K562 (cell line): Measurements from ENCODE around the gene BRICD5. TPM values are rescaled to one million over a fixed set of nuclear protein-coding genes. Genes with fewer than 3 reads are reported as not detected.

Experiments used
- ATAC-seq: fragments of 200-7000 bp; cut with Tn5 transposase; 3 replicates; pipeline ENCODE4 v1.9.1; 2020; ENCODE audit warnings: moderate library complexity
- BruUV-seq: library from RNA; stranded (reverse); fragments of 400-500 nt; replicated peaks from 2 replicates; lab custom pipeline; 2021; lab: Mats Ljungman, UMichigan
- CTCF ChIA-PET: fragments of 300-600 bp; formaldehyde crosslinking; extraction: SDS; loops from one replicate; lab custom pipeline; 2021; ENCODE audit warnings: low intra/inter-chr PET ratio; lab: Yijun Ruan, JAX
- POLR2A ChIA-PET: fragments of 300-600, 350-650 bp; sonication (Branson Sonifier 250); formaldehyde crosslinking; extraction: SDS; loops from one replicate; lab custom pipeline; 2021; ENCODE audit warnings: antibody characterized with exemption, inconsistent platforms; lab: Yijun Ruan, JAX
- DNase-seq, 4 experiments: peaks; one replicate each; pipeline versions ENCODE4 v3.0.0 to v3.0.0-alpha.2; 2011 to 2018; ENCODE audit warnings: low spot score in 3 of 4, mixed read lengths in 3 of 4; ENCODE audit errors: extremely low read depth in 1 of 4
- FAIRE-seq: peaks from 2 replicates; lab custom pipeline; 2011; peaks lifted over from hg19 to GRCh38; lab: Jason Lieb, UNC
- H2AFZ ChIP-seq: 2 replicates; pipeline ENCODE4 v1.6.0; 2011; ENCODE audit warnings: low read depth, low read length, control low read depth, inconsistent platforms
- H3K27ac ChIP-seq: fragments of 200-600 bp; 3 replicates; pipeline ENCODE4 v1.8.0; 2011; ENCODE audit warnings: low read depth, mild to moderate bottlenecking, control low read depth, inconsistent platforms, low read length, moderate library complexity, mixed read lengths; ENCODE audit errors: extremely low read depth
- H3K27me3 ChIP-seq, 2 experiments: fragments of 300-600 bp in 1 of 2; 2 replicates in 1 of 2; 3 replicates in 1 of 2; pipeline versions ENCODE4 v1.6.0 to v1.8.0; 2011; ENCODE audit warnings: inconsistent platforms in 2 of 2, low read length in 2 of 2, mild to moderate bottlenecking in 1 of 2, mixed read lengths in 1 of 2, moderate library complexity in 1 of 2; ENCODE audit not compliant: control insufficient read depth in 2 of 2, insufficient read depth in 2 of 2
- H3K36me3 ChIP-seq: fragments of 300-600 bp; 3 replicates; pipeline ENCODE4 v1.8.0; 2011; ENCODE audit warnings: mild to moderate bottlenecking, low read length, inconsistent platforms; ENCODE audit not compliant: control insufficient read depth, insufficient read depth
- H3K4me1 ChIP-seq, 2 experiments: fragments of 200-600 bp in 1 of 2; replicated peaks in 1 of 2; 2 replicates in 1 of 2; 3 replicates in 1 of 2; pipeline versions ENCODE4 v1.5.1 to v1.8.0; 2011; ENCODE audit warnings: inconsistent platforms in 2 of 2, low read length in 2 of 2, mild to moderate bottlenecking in 1 of 2, mixed read lengths in 1 of 2, moderate library complexity in 1 of 2; ENCODE audit not compliant: control insufficient read depth in 2 of 2, insufficient read depth in 2 of 2
- H3K4me2 ChIP-seq: 2 replicates; pipeline ENCODE4 v1.6.1; 2011; ENCODE audit warnings: low read length, control low read depth, inconsistent platforms, mixed read lengths; ENCODE audit not compliant: insufficient read depth
- H3K4me3 ChIP-seq: fragments of 200-600 bp; sonication (generic), shearing (Covaris generic); 2 replicates; pipeline ENCODE4 v1.5.1; 2016; ENCODE audit warnings: control low read depth, inconsistent platforms
- H3K79me2 ChIP-seq: fragments of 200-600 bp; 3 replicates; pipeline ENCODE4 v1.8.0; 2011; ENCODE audit warnings: low read length, inconsistent platforms; ENCODE audit not compliant: control insufficient read depth, insufficient read depth
- H3K9ac ChIP-seq, 2 experiments: 2 replicates each; pipeline versions ENCODE4 v1.6.0 to v1.6.1; 2011; ENCODE audit warnings: low read depth in 2 of 2, low read length in 2 of 2, control low read depth in 1 of 2, inconsistent platforms in 1 of 2, mild to moderate bottlenecking in 1 of 2, mixed read lengths in 1 of 2; ENCODE audit not compliant: insufficient read depth in 1 of 2
- H3K9me1 ChIP-seq: one replicate; pipeline ENCODE4 v1.6.0; 2011; ENCODE audit warnings: inconsistent platforms, mild to moderate bottlenecking, low read length, moderate library complexity; ENCODE audit not compliant: control insufficient read depth, insufficient read depth
- H3K9me3 ChIP-seq: replicated peaks from 2 replicates; pipeline ENCODE4 v1.5.1; 2011; ENCODE audit warnings: low read depth, low read length, inconsistent platforms; ENCODE audit not compliant: control insufficient read depth, insufficient read depth
- H4K20me1 ChIP-seq: replicated peaks from 2 replicates; pipeline ENCODE4 v1.6.1; 2011; ENCODE audit warnings: low read length, inconsistent platforms, mixed read lengths; ENCODE audit not compliant: control insufficient read depth, insufficient read depth
- CBX1 ChIP-seq: sonication (generic); IDR thresholded peaks from 2 replicates; pipeline ENCODE4 v1.6.1; 2016; ENCODE audit warnings: antibody characterized with exemption, low read depth, mild to moderate bottlenecking
- KAT7 ChIP-seq: sonication (generic); formaldehyde crosslinking; IDR thresholded peaks from 2 replicates; pipeline ENCODE4 v1.8.0; 2022; ENCODE audit warnings: missing genetic modification reagents, mild to moderate bottlenecking, borderline replicate concordance
- KAT8 ChIP-seq: fragments of 450-650 bp; IDR thresholded peaks from 2 replicates; pipeline ENCODE4 v1.6.1; 2016; ENCODE audit warnings: low read depth, mild to moderate bottlenecking
- KHSRP ChIP-seq: fragments of 450-650 bp; IDR thresholded peaks from 2 replicates; pipeline ENCODE4 v1.6.1; 2017
- MCM5 ChIP-seq: fragments of 450-650 bp; IDR thresholded peaks from 2 replicates; pipeline ENCODE4 v1.6.1; 2016; ENCODE audit warnings: low read depth
- NR2F6 ChIP-seq: fragments of 450-650 bp; formaldehyde crosslinking; IDR thresholded peaks from 2 replicates; pipeline ENCODE4 v1.4.0; 2020; ENCODE audit warnings: mild to moderate bottlenecking
- PML ChIP-seq: IDR thresholded peaks from 2 replicates; pipeline ENCODE4 v1.6.1; 2012; ENCODE audit warnings: low read length, inconsistent platforms
- PPARD ChIP-seq: fragments of 250-450 bp; sonication (Bioruptor Pico); IDR thresholded peaks from 2 replicates; pipeline ENCODE4 v1.8.0; 2022; ENCODE audit warnings: inconsistent platforms, mild to moderate bottlenecking, moderate library complexity
- PTTG1 ChIP-seq: fragments of 450-650 bp; IDR thresholded peaks from 2 replicates; pipeline ENCODE4 v1.6.1; 2016; ENCODE audit warnings: low read depth, mild to moderate bottlenecking, missing genetic modification characterization, missing compliant biosample characterization
- RBFOX2 ChIP-seq: fragments of 200-400 bp; formaldehyde crosslinking; IDR thresholded peaks from 2 replicates; pipeline ENCODE4 v1.6.1; 2017; ENCODE audit warnings: low read depth, mild to moderate bottlenecking, low read length, moderate library complexity
- RBM14 ChIP-seq: fragments of 200-400 bp; formaldehyde crosslinking; IDR thresholded peaks from 2 replicates; pipeline ENCODE4 v1.6.1; 2018; ENCODE audit warnings: low read depth, mild to moderate bottlenecking, low read length, moderate library complexity, borderline replicate concordance; ENCODE audit not compliant: insufficient read depth
- SMARCC2 ChIP-seq: fragments of 450-650 bp; IDR thresholded peaks from 2 replicates; pipeline ENCODE4 v1.6.1; 2017; ENCODE audit warnings: antibody characterized with exemption, moderate library complexity, mild to moderate bottlenecking, low read depth
- TCF3 ChIP-seq: sonication (generic); formaldehyde crosslinking; IDR thresholded peaks from 2 replicates; pipeline ENCODE4 v1.4.0; 2020; ENCODE audit warnings: mild to moderate bottlenecking, missing genetic modification reagents
- ZBED1 ChIP-seq: IDR thresholded peaks from 2 replicates; pipeline ENCODE4 v1.6.1; 2014
- ZNF140 ChIP-seq: fragments of 250-450 bp; sonication (Bioruptor Pico); IDR thresholded peaks from 2 replicates; pipeline ENCODE4 v1.8.0; 2021; ENCODE audit warnings: moderate library complexity, mild to moderate bottlenecking, inconsistent platforms
- ZNF445 ChIP-seq: fragments of 250-450 bp; sonication (Bioruptor Pico); IDR thresholded peaks from 2 replicates; pipeline ENCODE4 v1.4.0; 2020; ENCODE audit warnings: low read depth, mild to moderate bottlenecking, moderate library complexity
- ZNF518B ChIP-seq: fragments of 250-450 bp; sonication (Bioruptor Pico); IDR thresholded peaks from 2 replicates; pipeline ENCODE4 v1.5.0; 2021; ENCODE audit warnings: mild to moderate bottlenecking, moderate library complexity
- ZNF583 ChIP-seq: fragments of 250-450 bp; sonication (Bioruptor Pico); IDR thresholded peaks from 2 replicates; pipeline ENCODE4 v1.4.0; 2020
- ZNF584 ChIP-seq: fragments of 200-800 bp; sonication (Bioruptor generic); IDR thresholded peaks from 2 replicates; pipeline ENCODE4 v1.6.1; 2016; ENCODE audit warnings: low read depth, mild to moderate bottlenecking, missing genetic modification characterization, missing compliant biosample characterization
- ZSCAN32 ChIP-seq: fragments of 450-650 bp; formaldehyde crosslinking; IDR thresholded peaks from 2 replicates; pipeline ENCODE4 v1.4.0; 2020; ENCODE audit warnings: mild to moderate bottlenecking, moderate library complexity
- WGBS: fragments of 100-300 bp; shearing (Covaris generic); methylation state at CpG from one replicate; pipeline ENCODE4 v1.1.6; 2016; ENCODE audit warnings: low coverage, mixed read lengths; ENCODE audit not compliant: insufficient coverage; ENCODE audit errors: missing lambda C conversion rate; 5-methylcytosine and 5-hydroxymethylcytosine counted together
- in situ Hi-C: fragments of 300-500 bp; cut with MboI; formaldehyde crosslinking; loops from 4 replicates; pipeline ENCODE4 v1.15.0; 2018; ENCODE audit warnings: inconsistent platforms, mixed read lengths
- intact Hi-C: fragments of 100-400 bp; cut with micrococcal nuclease; formaldehyde crosslinking; loops from 2 replicates; pipeline ENCODE4 v1.14.2; 2022
- polyA plus RNA-seq, 8 experiments: library from polyadenylated mRNA; depleted of rRNA in 4 of 8; stranded (reverse) in 5 of 8; unstranded in 3 of 8; fragments of >200 nt; fragmentation: Nextera tagmentation in 2 of 8; fragmentation: Illumina TruSeq in 1 of 8; extraction: Ambion mirVana in 2 of 8; extraction: Trizol in 1 of 8; gene quantifications; 2 replicates each; pipeline versions ENCODE4 v1.2.1 to v1.2.3, GENCODE V29; 2011 to 2014; ENCODE audit warnings: inconsistent platforms in 1 of 8, missing spikeins in 1 of 8
- total RNA-seq, 7 experiments: library from RNA; depleted of rRNA in 6 of 7; stranded (reverse); fragments of >200 nt in 6 of 7; fragmentation: Illumina TruSeq in 2 of 7; extraction: Trizol in 2 of 7; gene quantifications; 2 replicates each; pipeline versions ENCODE4 v1.2.1 to v1.2.3, GENCODE V29; 2011 to 2021; ENCODE audit warnings: low replicate concordance in 1 of 7

Gene BRICD5
- total and polyA plus RNA-seq, 9 of the 15 experiments (the other 6 are each of a cell fraction or from before 2014, with no cell fraction given) = 0.24 to 15.1 (median 2.4) TPM; not detected in 1

- in situ Hi-C loops (no loop called here), intact Hi-C loops (loop anchor here (1.0 to 5.0 kb wide), 4 partner anchors 17 to 97 kb away; partner anchors contain the start of genes CASKIN1, E4F1, RNPS1 and TRAF7)
- H2AFZ ChIP-seq = peak within 1 kb of the TSS; percentile 70
- H3K4me3 ChIP-seq = peak within 1 kb of the TSS; percentile 94
- peak within 1 kb of the TSS; percentile 83 for H3K4me2 ChIP-seq
- peaks cover 8 to 26% of the 10 kb centered on the region in 2 experiments for H3K4me1 ChIP-seq
- ChIA-PET CTCF (interaction anchor here (2.4 kb wide), 1 partner anchor 57 kb away, joined by 18 read pairs; no protein-coding TSS in a partner anchor), POLR2A (interaction anchor here (0.6 to 3.7 kb wide), 23 partner anchors 11 to 474 kb away, joined by 3 to 40 read pairs (median 4); partner anchors contain the start of genes PGP, RNPS1 and TRAF7)
- H3K9me1 ChIP-seq = no peaks in the 10 kb centered on the region
- WGBS = under 1% methylated on average over 57 of the region's 88 CpGs
- peaks cover 49% of the 10 kb centered on the region for H3K79me2 ChIP-seq
- H3K27me3 ChIP-seq = no peaks in the 10 kb centered on the region
- peaks cover 72% of the 10 kb centered on the region; the same call in 2 of the 3 replicates for H3K36me3 ChIP-seq
- peak within 1 kb of the TSS; percentile 92 to 99 for H3K9ac ChIP-seq
- peak within 1 kb of the TSS; percentile 97 for H3K27ac ChIP-seq
- ATAC-seq = peak; percentile 93
- no TSS peak for BruUV-seq
- H3K9me3 ChIP-seq = no peaks in the 10 kb centered on the region
- 0 out of 2 replicates have a peak, but pooled peaks cover 3% of the 10 kb centered on the region for H4K20me1 ChIP-seq
- DNase-seq = peak; percentile 97 to 99 (median 97)
- peak; percentile 94 for FAIRE-seq
- no peak for TF ChIP-seq PTTG1 (tag)
- TF ChIP-seq ZNF140 (CRISPR knock-in tag) = no peak
- TF ChIP-seq ZNF584 (CRISPR knock-in tag) = no peak
- TF ChIP-seq PPARD (CRISPR knock-in tag) = no peak
- no peak for TF ChIP-seq NR2F6 (CRISPR knock-in tag)
- no peak for TF ChIP-seq KHSRP
- TF ChIP-seq TCF3 (CRISPR knock-in tag) = peak; percentile 30; the same call in 1 of the 2 replicates
- no peak for TF ChIP-seq ZNF518B (CRISPR knock-in tag)
- no peak for TF ChIP-seq ZNF445 (CRISPR knock-in tag)
- no peak for TF ChIP-seq ZBED1
- TF ChIP-seq KAT7 (CRISPR knock-in tag) = peak; percentile 26; the same call in 1 of the 2 replicates
- TF ChIP-seq KAT8 = no peak
- peak; percentile 36 for TF ChIP-seq PML
- TF ChIP-seq MCM5 = no peak
- no peak for TF ChIP-seq ZSCAN32 (CRISPR knock-in tag)
- TF ChIP-seq ZNF583 (CRISPR knock-in tag) = no peak
- peak; percentile 47; the same call in 1 of the 2 replicates for TF ChIP-seq CBX1
- TF ChIP-seq SMARCC2 = no peak
- TF ChIP-seq RBM14 = no peak
- peak; percentile 100 for TF ChIP-seq RBFOX2
Observed at GRCh38 chr16:2251296-2252111, 40.8 kb upstream of the BRICD5 start, which contains the start of gene ECI1. Gene ECI1 (minus strand): TSS chr16:2251587. CDS start chr16:2251566, 21 bp downstream.
